Measurements from ENCODE around the gene ACP2.
A peak's percentile ranks its signal among the peaks of the same experiment; 100 is the strongest.
"Not testable (repeated sequence)": the region's sequence is repeated elsewhere in the genome, so short reads cannot be mapped to it uniquely, and the experiment has no call there.

Gene ACP2

DNA sequence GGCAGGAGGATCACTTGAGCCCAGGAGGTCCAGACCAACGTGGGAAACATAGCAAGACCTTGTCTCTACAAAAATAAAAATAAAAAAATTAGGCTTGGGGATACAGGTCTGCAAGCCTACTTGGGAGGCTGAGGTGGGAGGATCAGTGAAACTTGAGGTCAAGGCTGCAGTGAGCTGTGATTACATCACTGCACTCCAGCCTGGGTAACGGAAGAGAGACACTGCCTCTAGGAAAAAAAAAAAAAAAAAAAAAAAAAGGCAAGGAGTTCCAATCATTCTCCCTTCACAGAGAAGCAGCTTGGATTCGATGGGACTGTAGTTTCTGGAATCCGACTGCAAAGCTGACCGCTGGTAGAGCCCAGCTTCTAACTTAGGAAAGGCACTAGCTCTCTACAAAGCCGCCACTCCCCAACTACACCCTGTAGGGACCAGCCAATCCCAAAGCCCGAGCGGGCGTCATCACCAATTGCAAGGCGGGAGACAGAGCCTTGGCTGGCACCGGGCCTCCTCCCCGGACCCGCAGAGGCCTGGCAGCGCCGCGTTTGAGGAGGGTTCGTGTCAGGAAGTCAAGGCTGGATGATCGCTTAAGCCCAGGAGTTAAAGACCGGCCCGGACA lies 34.6 kb downstream of the ACP2 start:
- CTCF ChIA-PET = interaction anchor here (0.6 kb wide), 1 partner anchor 141 kb away, joined by 4 read pairs; no protein-coding TSS in a partner anchor
- peak; percentile 80 for DNase-seq (ENCODE audit: extremely low spot score)
- POLR2A ChIA-PET = interaction anchor here (0.6 to 3.6 kb wide), 20 partner anchors 11 to 297 kb away, joined by 3 to 60 read pairs (median 6); partner anchors contain the start of genes ACP2, MADD, NR1H3 and PACSIN3
- TF ChIP-seq FOXM1 (IDR thresholded peaks at IDR 0.05; ENCODE audit: borderline replicate concordance) (no peak), L3MBTL2 (conservative IDR thresholded peaks at IDR 0.05) (peak; percentile 17), ZNF384 (IDR thresholded peaks at IDR 0.05) (peak; percentile 91), SP1 (IDR thresholded peaks at IDR 0.05) (no peak)
- TF ChIP-seq, protein P1, sequence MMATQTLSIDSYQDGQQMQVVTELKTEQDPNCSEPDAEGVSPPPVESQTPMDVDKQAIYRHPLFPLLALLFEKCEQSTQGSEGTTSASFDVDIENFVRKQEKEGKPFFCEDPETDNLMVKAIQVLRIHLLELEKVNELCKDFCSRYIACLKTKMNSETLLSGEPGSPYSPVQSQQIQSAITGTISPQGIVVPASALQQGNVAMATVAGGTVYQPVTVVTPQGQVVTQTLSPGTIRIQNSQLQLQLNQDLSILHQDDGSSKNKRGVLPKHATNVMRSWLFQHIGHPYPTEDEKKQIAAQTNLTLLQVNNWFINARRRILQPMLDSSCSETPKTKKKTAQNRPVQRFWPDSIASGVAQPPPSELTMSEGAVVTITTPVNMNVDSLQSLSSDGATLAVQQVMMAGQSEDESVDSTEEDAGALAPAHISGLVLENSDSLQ (IDR thresholded peaks at IDR 0.05) = peak; percentile 36; the same call in 1 of the 2 replicates

DNA sequence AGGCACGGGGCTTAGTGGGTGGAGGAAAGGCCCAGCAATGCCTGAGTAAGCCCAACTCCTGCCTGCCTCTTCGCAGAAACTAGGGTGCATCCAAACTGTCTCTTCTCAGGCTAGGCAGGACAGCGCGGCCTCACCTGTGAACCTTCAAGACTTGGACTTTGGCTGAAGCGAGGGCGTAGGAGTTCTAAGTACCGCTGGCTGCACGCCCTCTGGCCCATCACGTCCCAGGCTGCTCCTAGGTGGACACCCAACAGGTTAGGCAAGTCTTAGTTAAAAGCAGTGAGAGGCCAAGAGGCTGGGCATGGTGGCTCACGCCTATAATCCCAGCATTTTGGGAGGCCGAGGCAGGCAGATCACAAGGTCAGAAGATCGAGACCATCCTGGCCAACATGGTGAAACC lies 35.7 kb downstream of the ACP2 start:
- no peak for DNase-seq (ENCODE audit: extremely low spot score)
- CTCF ChIA-PET = no interaction called here
- POLR2A ChIA-PET = interaction anchor here (1.4 kb wide), 1 partner anchor 46 kb away, joined by 10 read pairs; the partner anchor contains the start of gene NR1H3
- TF ChIP-seq SP1 (IDR thresholded peaks at IDR 0.05) (no peak), ARNT (IDR thresholded peaks at IDR 0.05) (no peak), NFRKB (IDR thresholded peaks at IDR 0.05) (no peak), CTBP1 (IDR thresholded peaks at IDR 0.05; ENCODE audit: borderline replicate concordance) (no peak), SUZ12 (IDR thresholded peaks at IDR 0.05) (no peak), FOXM1 (IDR thresholded peaks at IDR 0.05; ENCODE audit: borderline replicate concordance) (no peak), ZNF384 (IDR thresholded peaks at IDR 0.05) (no peak), ELF4 (IDR thresholded peaks at IDR 0.05) (no peak), HDGF (IDR thresholded peaks at IDR 0.05; ENCODE audit: borderline replicate concordance) (no peak), LEF1 (IDR thresholded peaks at IDR 0.05; ENCODE audit: borderline replicate concordance) (no peak), BHLHE40 (IDR thresholded peaks at IDR 0.05; ENCODE audit: borderline replicate concordance) (no peak)
- TF ChIP-seq, protein P1 (IDR thresholded peaks at IDR 0.05) = no peak

DNA sequence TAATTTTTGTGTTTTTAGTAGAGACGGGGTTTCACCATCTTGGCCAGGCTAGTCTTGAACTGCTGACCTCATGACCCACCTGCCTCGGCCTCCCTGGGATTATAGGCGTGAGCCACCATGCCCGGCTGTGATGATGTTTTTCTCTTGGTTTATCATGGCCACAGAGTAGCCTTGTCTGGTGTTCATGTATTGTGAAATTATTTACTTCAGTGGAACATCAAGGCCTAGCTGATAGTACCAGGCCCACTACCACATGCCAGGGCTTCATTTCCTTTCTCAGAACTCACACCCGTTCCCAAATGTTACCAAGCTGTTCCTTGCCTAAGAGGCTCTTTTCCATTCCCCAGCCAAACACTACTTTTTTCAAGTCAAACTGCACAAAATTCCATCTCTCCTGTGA lies 40.0 kb downstream of the ACP2 start:
- ChIA-PET CTCF (no interaction called here), POLR2A (no interaction called here)
- TF ChIP-seq SUZ12 (IDR thresholded peaks at IDR 0.05) (no peak), ZNF384 (IDR thresholded peaks at IDR 0.05) (no peak), FOXA1 (IDR thresholded peaks at IDR 0.05) (no peak), ARNT (IDR thresholded peaks at IDR 0.05) (no peak), SP1 (IDR thresholded peaks at IDR 0.05) (no peak), FOXM1 (IDR thresholded peaks at IDR 0.05; ENCODE audit: borderline replicate concordance) (no peak), NFRKB (IDR thresholded peaks at IDR 0.05) (no peak), L3MBTL2 (conservative IDR thresholded peaks at IDR 0.05) (no peak), LEF1 (IDR thresholded peaks at IDR 0.05; ENCODE audit: borderline replicate concordance) (no peak), TARDBP (IDR thresholded peaks at IDR 0.05) (no peak), BHLHE40 (IDR thresholded peaks at IDR 0.05; ENCODE audit: borderline replicate concordance) (no peak), FOXK2 (IDR thresholded peaks at IDR 0.05) (no peak), HDGF (IDR thresholded peaks at IDR 0.05; ENCODE audit: borderline replicate concordance) (no peak), ELF4 (IDR thresholded peaks at IDR 0.05) (no peak), CTBP1 (IDR thresholded peaks at IDR 0.05; ENCODE audit: borderline replicate concordance) (no peak)
- TF ChIP-seq, protein P1 (IDR thresholded peaks at IDR 0.05) = no peak

DNA sequence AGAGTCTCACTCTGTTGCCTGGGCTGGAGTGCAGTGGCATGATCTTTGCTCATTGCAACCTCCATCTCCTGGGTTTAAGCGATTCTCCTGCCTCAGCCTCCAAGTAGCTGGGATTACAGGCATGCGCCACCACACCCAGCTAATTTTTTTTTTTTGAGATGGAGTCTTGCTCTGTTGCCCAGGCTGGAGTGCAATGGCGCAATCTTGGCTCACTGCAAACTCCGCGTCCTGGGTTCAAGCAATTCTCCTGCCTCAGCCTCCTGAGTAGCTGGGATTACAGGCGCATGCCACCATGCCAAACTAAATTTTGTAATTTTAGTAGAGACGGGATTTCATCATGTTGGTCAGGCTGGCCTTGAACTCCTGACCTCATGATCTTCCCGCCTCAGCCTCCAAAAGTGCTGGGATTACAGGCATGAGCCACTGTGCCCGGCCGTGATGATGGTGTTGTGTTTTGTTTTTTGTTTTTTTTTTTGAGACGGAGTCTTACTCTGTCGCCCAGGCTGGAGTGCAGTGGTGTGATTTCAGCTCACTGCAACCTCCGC lies 40.5 kb downstream of the ACP2 start:
- DNase-seq (ENCODE audit: extremely low spot score); POLR2A ChIA-PET: not testable (repeated sequence)

More for the DNA sequence above, 40.0 kb downstream of the ACP2 start:
- no peak for DNase-seq (ENCODE audit: extremely low spot score)

DNA sequence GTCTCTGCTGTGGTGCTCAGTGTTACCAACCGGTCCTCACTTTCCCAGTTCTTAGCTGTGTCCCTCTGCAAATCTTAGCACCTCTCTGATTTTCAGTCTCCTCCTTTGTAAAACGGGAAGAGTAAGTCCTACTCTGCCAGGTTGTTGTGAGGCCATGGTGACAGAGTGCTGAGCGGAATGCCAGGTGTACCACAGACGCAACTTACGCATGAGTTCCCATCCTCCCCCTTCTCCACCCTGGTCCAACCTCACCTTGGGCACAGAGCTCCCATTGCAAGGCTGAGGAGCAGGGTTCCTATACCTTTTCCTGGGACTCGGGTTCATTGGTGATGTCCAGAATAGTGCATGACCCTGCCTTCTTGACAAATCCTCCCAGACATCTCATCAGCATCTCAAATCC lies 41.2 kb downstream of the ACP2 start:
- POLR2A ChIA-PET = no interaction called here
- no peak for DNase-seq (ENCODE audit: extremely low spot score)
- CTCF ChIA-PET = no interaction called here
- no peak for TF ChIP-seq ELF4 (IDR thresholded peaks at IDR 0.05)
- no peak for TF ChIP-seq SP1 (IDR thresholded peaks at IDR 0.05)
- no peak for TF ChIP-seq ZNF384 (IDR thresholded peaks at IDR 0.05)
- TF ChIP-seq FOXK2 (IDR thresholded peaks at IDR 0.05) = no peak
- no peak for TF ChIP-seq SUZ12 (IDR thresholded peaks at IDR 0.05)
- no peak for TF ChIP-seq HDGF (IDR thresholded peaks at IDR 0.05; ENCODE audit: borderline replicate concordance)
- TF ChIP-seq TARDBP (IDR thresholded peaks at IDR 0.05) = no peak
- no peak for TF ChIP-seq FOXA1 (IDR thresholded peaks at IDR 0.05)
- no peak for TF ChIP-seq LEF1 (IDR thresholded peaks at IDR 0.05; ENCODE audit: borderline replicate concordance)
- no peak for TF ChIP-seq BHLHE40 (IDR thresholded peaks at IDR 0.05; ENCODE audit: borderline replicate concordance)
- no peak for TF ChIP-seq FOXM1 (IDR thresholded peaks at IDR 0.05; ENCODE audit: borderline replicate concordance)
- TF ChIP-seq, protein P1 (IDR thresholded peaks at IDR 0.05) = no peak
- no peak for TF ChIP-seq ARNT (IDR thresholded peaks at IDR 0.05)

More for the DNA sequence above, 40.5 kb downstream of the ACP2 start:
- CTCF ChIA-PET = not testable (repeated sequence)

DNA sequence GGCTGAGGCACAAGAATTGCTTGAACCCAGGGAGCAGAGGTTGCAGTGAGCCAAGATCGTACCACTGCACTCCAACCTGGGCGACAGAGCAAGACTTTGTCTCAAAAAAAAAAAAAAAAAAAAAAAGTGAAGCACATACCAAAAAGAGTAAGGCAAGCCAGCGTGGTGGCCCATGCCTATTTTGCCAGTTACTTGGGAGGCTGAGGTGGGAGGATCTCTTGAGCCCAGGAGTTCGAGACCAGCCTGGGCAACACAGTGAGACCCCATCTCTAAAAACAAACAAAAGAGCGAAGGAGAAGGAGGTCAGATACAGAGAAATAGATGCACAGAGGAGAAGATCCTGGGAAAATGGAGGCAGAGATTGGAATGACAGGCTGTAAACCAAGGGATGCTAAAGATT lies 42.0 kb downstream of the ACP2 start:
- POLR2A ChIA-PET = interaction anchor here (7.2 kb wide), 1 partner anchor 9 kb away, joined by 60 read pairs; the partner anchor contains the start of gene DDB2
- CTCF ChIA-PET; DNase-seq (ENCODE audit: extremely low spot score): not testable (repeated sequence)
